ENCODE results near the gene KIF18B.
A peak's percentile ranks its signal among the peaks of the same experiment; 100 is the strongest.

KIF18B gene

DNA sequence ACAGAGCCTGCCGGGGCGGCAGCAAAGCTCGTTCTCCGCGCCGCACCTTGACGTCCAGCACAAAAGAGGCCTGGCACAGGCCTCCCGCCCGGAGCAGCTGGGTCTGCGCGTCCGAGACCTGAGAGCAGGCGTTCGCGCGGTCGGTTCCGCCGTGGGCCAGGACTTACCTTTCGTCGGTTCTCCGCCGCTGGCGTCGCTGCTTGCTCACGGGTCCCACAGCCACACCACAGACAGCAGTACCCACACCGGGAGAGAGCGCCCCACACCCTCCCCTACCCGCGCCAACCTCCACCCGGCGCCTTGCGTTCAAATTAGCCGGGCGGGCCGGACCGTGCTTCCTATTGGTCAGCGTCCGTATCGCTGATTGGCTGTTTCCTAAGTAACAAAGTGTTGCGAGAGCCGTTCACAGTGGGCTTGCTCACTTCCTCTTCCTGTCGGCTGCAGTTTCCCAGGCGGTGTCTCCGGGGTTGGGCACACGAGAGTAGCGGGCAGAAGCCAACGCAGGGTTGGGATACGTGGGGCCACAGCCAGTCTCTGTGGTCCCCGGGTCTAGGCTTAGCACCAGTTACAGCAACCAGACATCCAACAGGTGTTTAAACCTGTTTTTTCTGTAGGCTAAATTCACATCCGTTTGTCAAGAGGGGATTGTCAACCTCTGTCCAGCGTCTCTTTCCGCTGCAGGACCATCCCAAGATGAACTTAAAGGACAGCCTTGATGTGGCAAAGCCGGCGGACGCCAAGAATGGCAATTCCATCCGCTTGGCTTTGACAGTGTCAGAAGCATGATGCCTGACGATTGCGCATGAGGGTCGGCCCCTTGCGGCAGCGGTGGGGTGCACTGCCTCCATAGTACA, at the start of gene KIF18B:
TSS of gene KIF18B (minus strand) at position 313 of the 854 bp plus-strand sequence. CDS start 11,429 bp downstream, outside the sequence.
- peak within 1 kb of the TSS; percentile 100 for H3K9ac ChIP-seq (ENCODE audit: low read length)
- peaks cover 46% of the 10 kb centered on the region for H3K79me2 ChIP-seq (ENCODE audit: insufficient read depth, low read length)
- no peaks in the 10 kb centered on the region for H3K9me3 ChIP-seq (ENCODE audit: low read length)
- H3K27ac ChIP-seq (ENCODE audit: low read depth, low read length, poor library complexity, severe bottlenecking): peak within 1 kb of the TSS; percentile 81
- H3K4me1 ChIP-seq (ENCODE audit: insufficient read depth, low read length, severe bottlenecking): peaks cover 36% of the 10 kb centered on the region
- H3K9me2 ChIP-seq (ENCODE audit: low read depth, low read length): no peaks in the 10 kb centered on the region
- TF ChIP-seq EZH2 (IDR thresholded peaks at IDR 0.05; ENCODE audit: borderline replicate concordance, low read length) (no peak), CTCF (IDR thresholded peaks at IDR 0.05; ENCODE audit: low read length) (peak; percentile 18; the same call in 1 of the 2 replicates)
- peak within 1 kb of the TSS; percentile 92 for H3K4me2 ChIP-seq (ENCODE audit: low read length)
- no peak within 1 kb of the TSS for H2AFZ ChIP-seq (ENCODE audit: low read length)
- 0 out of 2 replicates have a peak, but pooled peaks cover 3% of the 10 kb centered on the region for H3F3A ChIP-seq (ENCODE audit: insufficient read depth, low read length)
- H3K27me3 ChIP-seq (ENCODE audit: insufficient read depth, low read length): no peaks in the 10 kb centered on the region
- peaks cover 40% of the 10 kb centered on the region for H3K36me3 ChIP-seq (ENCODE audit: insufficient read depth, low read length)
- peak within 1 kb of the TSS; percentile 99 for H3K4me3 ChIP-seq (ENCODE audit: low read depth, low read length, poor library complexity, severe bottlenecking)
- H4K20me1 ChIP-seq (ENCODE audit: insufficient read depth, low read length): no peaks in the 10 kb centered on the region

DNA sequence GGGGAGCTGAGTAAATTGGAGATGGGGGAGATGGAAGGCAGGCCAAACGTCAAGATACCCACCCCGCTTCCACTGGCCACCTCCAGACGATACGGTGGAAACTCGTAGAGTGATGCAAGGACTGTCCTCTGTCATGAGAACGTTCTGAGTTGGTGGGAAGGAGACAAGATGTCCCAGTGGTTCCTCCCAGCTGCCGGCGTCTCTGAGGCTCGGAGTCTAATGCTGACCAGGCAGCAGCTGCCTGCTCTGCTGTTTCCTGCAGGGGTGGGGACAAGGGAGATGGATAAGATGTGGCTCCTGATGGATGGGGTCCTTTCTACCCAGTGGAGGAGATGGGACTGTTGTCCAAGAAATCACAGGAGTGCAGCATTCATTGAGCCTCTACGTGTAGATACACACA, 48.7 kb upstream of the KIF18B start:
- no peak overlapping the region for H3K4me3 ChIP-seq (ENCODE audit: low read depth, low read length, poor library complexity, severe bottlenecking)
- peaks cover 5% of the 10 kb centered on the region; the same call in 1 of the 2 replicates for H3K27me3 ChIP-seq (ENCODE audit: insufficient read depth, low read length)
- H3K4me2 ChIP-seq (ENCODE audit: low read length): no peak overlapping the region
- H4K20me1 ChIP-seq (ENCODE audit: insufficient read depth, low read length): no peaks in the 10 kb centered on the region
- H3K9me3 ChIP-seq (ENCODE audit: low read length): peaks cover 7% of the 10 kb centered on the region
- H3F3A ChIP-seq (ENCODE audit: insufficient read depth, low read length): no peaks in the 10 kb centered on the region
- no peaks in the 10 kb centered on the region; the same call in 1 of the 2 replicates for H3K36me3 ChIP-seq (ENCODE audit: insufficient read depth, low read length)
- no peaks in the 10 kb centered on the region for H3K79me2 ChIP-seq (ENCODE audit: insufficient read depth, low read length)
- H3K9ac ChIP-seq (ENCODE audit: low read length): no peak overlapping the region
- H3K4me1 ChIP-seq (ENCODE audit: insufficient read depth, low read length, severe bottlenecking): no peaks in the 10 kb centered on the region
- no peak overlapping the region for H3K27ac ChIP-seq (ENCODE audit: low read depth, low read length, poor library complexity, severe bottlenecking)
- no peaks in the 10 kb centered on the region for H3K9me2 ChIP-seq (ENCODE audit: low read depth, low read length)
- H2AFZ ChIP-seq (ENCODE audit: low read length): no peak overlapping the region
- TF ChIP-seq CTCF (IDR thresholded peaks at IDR 0.05; ENCODE audit: low read length): no peak
- TF ChIP-seq EZH2 (IDR thresholded peaks at IDR 0.05; ENCODE audit: borderline replicate concordance, low read length): no peak

DNA sequence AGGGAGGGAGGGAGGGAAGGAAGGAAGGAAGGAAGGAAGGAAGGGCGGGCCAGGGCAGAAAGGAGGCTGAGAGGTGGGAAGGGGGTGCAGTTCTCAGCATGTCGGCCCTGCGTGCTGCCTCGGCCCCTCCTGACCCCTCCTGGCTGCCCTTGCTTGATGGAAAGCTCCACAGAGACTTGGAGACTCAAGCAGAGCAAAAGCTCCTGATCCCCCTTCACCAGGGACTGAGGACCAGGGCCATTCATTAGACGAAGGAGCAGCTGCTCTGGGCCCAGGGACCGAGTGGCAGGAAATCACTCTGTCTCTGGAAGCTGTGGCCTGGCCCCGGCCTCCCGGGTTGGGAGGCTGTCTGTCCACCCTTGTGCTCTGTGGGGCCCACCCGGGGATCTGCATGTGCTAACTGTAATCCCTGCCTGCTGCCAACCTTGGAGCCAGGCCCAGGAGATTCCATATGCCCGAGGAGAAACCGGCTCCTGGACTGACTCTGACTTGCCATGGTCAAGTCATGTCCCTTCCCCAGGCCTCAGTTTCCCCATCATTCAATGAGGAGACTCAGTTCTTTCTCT, 47.9 kb upstream of the KIF18B start:
- no peaks in the 10 kb centered on the region for H3F3A ChIP-seq (ENCODE audit: insufficient read depth, low read length)
- H3K4me1 ChIP-seq (ENCODE audit: insufficient read depth, low read length, severe bottlenecking): no peaks in the 10 kb centered on the region
- no peaks in the 10 kb centered on the region; the same call in 1 of the 2 replicates for H3K36me3 ChIP-seq (ENCODE audit: insufficient read depth, low read length)
- peaks cover 5% of the 10 kb centered on the region; the same call in 1 of the 2 replicates for H3K27me3 ChIP-seq (ENCODE audit: insufficient read depth, low read length)
- H3K4me3 ChIP-seq (ENCODE audit: low read depth, low read length, poor library complexity, severe bottlenecking): no peak overlapping the region
- TF ChIP-seq CTCF (IDR thresholded peaks at IDR 0.05; ENCODE audit: low read length) (no peak), EZH2 (IDR thresholded peaks at IDR 0.05; ENCODE audit: borderline replicate concordance, low read length) (no peak)
- H3K9ac ChIP-seq (ENCODE audit: low read length): no peak overlapping the region
- no peak overlapping the region for H3K4me2 ChIP-seq (ENCODE audit: low read length)
- H4K20me1 ChIP-seq (ENCODE audit: insufficient read depth, low read length): no peaks in the 10 kb centered on the region
- H3K9me2 ChIP-seq (ENCODE audit: low read depth, low read length): no peaks in the 10 kb centered on the region
- H3K27ac ChIP-seq (ENCODE audit: low read depth, low read length, poor library complexity, severe bottlenecking): no peak overlapping the region
- H2AFZ ChIP-seq (ENCODE audit: low read length): no peak overlapping the region
- peaks cover 7% of the 10 kb centered on the region for H3K9me3 ChIP-seq (ENCODE audit: low read length)
- no peaks in the 10 kb centered on the region for H3K79me2 ChIP-seq (ENCODE audit: insufficient read depth, low read length)
